Progenitor cell of endocrine pancreas (in vitro differentiated cells): ENCODE results near the gene NFKBIE. TPM values are rescaled to one million over a fixed set of nuclear protein-coding genes. Genes with fewer than 3 reads are reported as not detected.

Experiments used
- DNase-seq: peaks from one replicate; pipeline ENCODE4 v3.0.0; 2021; ENCODE audit warnings: low spot score; ENCODE audit not compliant: unreplicated experiment
- H3K27ac Mint-ChIP-seq: 2 replicates; pipeline ENCODE4 v1.8.0; 2021; ENCODE audit warnings: mild to moderate bottlenecking, moderate library complexity, mixed read lengths
- H3K27me3 Mint-ChIP-seq: 2 replicates; pipeline ENCODE4 v1.8.0; 2021; ENCODE audit warnings: mixed read lengths
- H3K36me3 Mint-ChIP-seq: 2 replicates; pipeline ENCODE4 v1.8.0; 2022; ENCODE audit warnings: mixed read lengths; ENCODE audit not compliant: insufficient read depth
- H3K4me1 Mint-ChIP-seq: 2 replicates; pipeline ENCODE4 v1.8.0; 2021; ENCODE audit warnings: low read depth, mixed read lengths
- H3K4me3 Mint-ChIP-seq: 2 replicates; pipeline ENCODE4 v1.8.0; 2021; ENCODE audit warnings: low read depth, mild to moderate bottlenecking, moderate library complexity, mixed read lengths
- H3K9me3 Mint-ChIP-seq: 2 replicates; pipeline ENCODE4 v1.8.0; 2021; ENCODE audit warnings: low read depth, mixed read lengths
- CTCF ChIP-seq: fragments of 200-600 bp; sonication (generic); IDR thresholded peaks from one replicate; pipeline ENCODE4 v1.5.0; 2021; ENCODE audit warnings: antibody characterized with exemption, mild to moderate bottlenecking; ENCODE audit not compliant: unreplicated experiment
- total RNA-seq: library from RNA; stranded (reverse); gene quantifications from 2 replicates; pipeline ENCODE4 v1.2.1, GENCODE V29; 2021

The NFKBIE gene
- total RNA-seq, 1 donor from 2014 or later: 7.1 TPM

GRCh38 chr6:44214307-44214706 is 51.0 kb downstream of the NFKBIE start:
- no peaks in the 10 kb centered on the region for H3K9me3 Mint-ChIP-seq
- no peaks in the 10 kb centered on the region for H3K36me3 Mint-ChIP-seq
- H3K4me1 Mint-ChIP-seq: peaks cover 12% of the 10 kb centered on the region
- H3K27me3 Mint-ChIP-seq: peaks cover 19% of the 10 kb centered on the region
- no peak overlapping the region for H3K27ac Mint-ChIP-seq
- DNase-seq: no peak
- H3K4me3 Mint-ChIP-seq: no peak overlapping the region
- no peak for TF ChIP-seq CTCF

- TF ChIP-seq CTCF: no peak
- DNase-seq: no peak
- Mint-ChIP-seq H3K27me3 (peaks cover 9% of the 10 kb centered on the region), H3K36me3 (no peaks in the 10 kb centered on the region), H3K4me1 (no peaks in the 10 kb centered on the region), H3K4me3 (no peak overlapping the region), H3K27ac (no peak overlapping the region), H3K9me3 (no peaks in the 10 kb centered on the region)
Measured at GRCh38 chr6:44211284-44211683, 54.1 kb downstream of the NFKBIE start.

Other genes with a start within 250 kb of the NFKBIE start
- 49.9 and 51.1 TPM in 2 replicates for gene MRPL14, start 138.1 kb downstream of the NFKBIE start, total RNA-seq
- 69.1 and 72.3 TPM in 2 replicates for gene TMEM63B, start 138.0 kb downstream of the NFKBIE start, total RNA-seq
- not detected in 2 replicates for gene CAPN11, start 106.7 kb downstream of the NFKBIE start, total RNA-seq
- gene MYMX, start 48.6 kb downstream of the NFKBIE start, total RNA-seq: not detected in 2 replicates
- 24.1 and 26.2 TPM in 2 replicates for gene SLC29A1, start 42.0 kb downstream of the NFKBIE start, total RNA-seq
- gene HSP90AB1, start 18.4 kb downstream of the NFKBIE start, total RNA-seq: 1,214 and 1,216 TPM in 2 replicates
- 45.9 and 50.3 TPM in 2 replicates for gene SLC35B2, start 8.0 kb downstream of the NFKBIE start, total RNA-seq
- gene TMEM151B, start 4.9 kb upstream of the NFKBIE start, total RNA-seq: 3.5 and 4.7 TPM in 2 replicates
- gene AARS2, start 47.8 kb upstream of the NFKBIE start, total RNA-seq: 26.5 and 28.8 TPM in 2 replicates
- not detected in 2 replicates for gene SPATS1, start 77.1 kb upstream of the NFKBIE start, total RNA-seq
- gene CDC5L, start 122.2 kb upstream of the NFKBIE start, total RNA-seq: 30.4 and 30.5 TPM in 2 replicates